ENCODE measurements around the gene PDZRN3.

The PDZRN3 gene

DNA sequence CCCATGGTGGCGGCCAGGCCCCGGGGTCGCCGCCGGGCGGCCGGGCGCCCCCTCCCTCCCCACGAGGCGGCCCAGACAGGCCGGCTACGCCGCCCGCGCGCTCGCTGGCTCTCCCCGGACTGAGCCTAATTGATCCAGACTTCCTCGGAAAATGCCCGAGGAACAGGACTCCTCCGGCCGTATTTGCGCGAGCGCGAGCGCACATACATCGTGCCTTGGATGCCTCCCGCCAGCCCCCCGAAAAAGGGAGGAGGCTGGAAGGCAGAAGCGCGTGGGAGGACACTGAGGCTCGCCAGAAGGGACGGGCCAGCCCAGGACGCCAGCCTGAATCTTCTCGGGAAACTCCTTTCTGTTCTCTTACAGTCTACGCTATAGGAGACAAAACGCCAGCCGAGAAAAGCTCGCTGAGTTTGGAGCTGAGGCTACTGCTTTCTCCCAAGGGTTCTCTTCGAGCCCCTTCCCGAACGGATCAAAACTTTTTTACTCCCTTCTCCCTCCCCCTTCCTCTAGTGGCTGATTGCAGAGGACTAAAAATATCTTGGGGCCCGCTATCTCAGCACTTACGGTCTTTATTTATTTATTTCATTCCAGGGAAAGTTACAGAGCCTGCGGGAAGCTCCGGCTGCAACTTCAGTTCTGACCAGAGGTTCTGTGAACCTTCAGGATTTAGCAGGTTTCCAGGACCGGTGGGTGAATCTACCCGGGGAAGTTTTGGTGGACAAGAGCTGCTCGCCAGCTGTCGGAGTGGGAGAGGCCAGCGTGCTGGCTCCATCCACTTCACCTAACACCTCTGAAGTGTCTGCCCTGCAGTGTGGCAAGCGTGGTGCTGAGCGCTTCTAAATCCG lies at the start of gene PDZRN3:
Gene PDZRN3, minus strand, starts transcription at position 121 of the 845 bp plus-strand sequence.
- no peak for FAIRE-seq

DNA sequence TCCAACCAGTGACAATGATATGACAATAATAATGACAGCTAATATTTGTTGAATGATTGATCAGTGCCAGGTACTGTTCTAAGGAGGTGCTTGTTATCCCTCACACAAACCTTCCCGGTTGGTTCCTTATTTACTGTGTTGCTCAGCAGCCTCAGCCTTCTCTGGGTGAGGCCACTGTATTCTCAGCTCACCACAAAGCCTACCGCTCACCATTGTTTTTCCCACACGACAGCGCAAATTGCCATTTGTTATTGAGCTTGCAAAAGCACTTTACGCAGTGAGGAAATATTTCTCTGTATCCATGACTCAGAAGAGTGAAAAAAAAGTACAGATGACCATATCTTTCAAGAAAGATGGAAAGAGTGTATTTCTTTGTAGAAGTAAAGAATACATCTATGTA lies 49.5 kb upstream of the PDZRN3 start:
- no peak for FAIRE-seq

- FAIRE-seq: no peak
Measured at GRCh38 chr3:73669260-73669659, 44.5 kb upstream of the PDZRN3 start.

- FAIRE-seq: no peak
Measured at GRCh38 chr3:73668391-73668790, 43.6 kb upstream of the PDZRN3 start.

GRCh38 chr3:73667889-73668288 lies 43.1 kb upstream of the PDZRN3 start:
- FAIRE-seq: no peak

DNA sequence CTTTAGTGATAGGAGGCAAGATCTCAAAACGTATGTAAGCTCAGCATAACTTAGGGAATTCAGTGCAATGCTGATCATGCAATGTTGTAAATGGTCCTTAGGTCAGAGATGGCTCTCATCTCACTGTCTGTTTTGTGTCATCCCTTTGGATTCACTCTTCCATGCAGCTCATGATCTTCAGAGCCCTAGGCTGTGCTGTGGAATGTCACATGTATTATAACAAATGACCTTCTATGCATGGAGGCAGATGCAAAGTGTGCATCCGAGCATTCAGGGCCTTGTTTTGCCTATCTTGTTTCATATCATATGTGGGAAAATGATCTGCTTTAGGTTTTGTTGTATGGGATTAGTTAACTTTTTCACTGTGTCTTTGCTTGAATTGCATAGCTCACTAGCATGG lies 40.5 kb upstream of the PDZRN3 start:
- FAIRE-seq: no peak

GRCh38 chr3:73664389-73664788 lies 39.6 kb upstream of the PDZRN3 start:
- no peak for FAIRE-seq

DNA sequence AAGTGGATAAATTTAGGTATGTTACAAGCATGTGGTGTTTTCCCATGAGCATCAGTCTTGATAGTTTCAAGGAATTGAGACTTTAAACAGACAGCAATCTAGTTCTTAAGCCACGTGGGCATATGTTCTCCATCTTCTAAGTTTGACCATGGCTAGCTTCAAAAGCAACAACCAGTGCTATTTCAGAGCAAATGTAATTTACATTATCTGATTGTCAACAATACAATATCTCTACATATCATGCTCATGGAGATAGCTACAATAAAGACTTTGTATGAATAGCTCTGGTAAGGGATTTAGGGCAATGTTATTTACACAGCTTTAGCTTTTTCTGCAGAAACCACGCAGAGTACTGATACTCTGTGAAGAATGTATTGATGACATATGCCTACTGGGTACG lies 38.8 kb upstream of the PDZRN3 start:
- FAIRE-seq: no peak

DNA sequence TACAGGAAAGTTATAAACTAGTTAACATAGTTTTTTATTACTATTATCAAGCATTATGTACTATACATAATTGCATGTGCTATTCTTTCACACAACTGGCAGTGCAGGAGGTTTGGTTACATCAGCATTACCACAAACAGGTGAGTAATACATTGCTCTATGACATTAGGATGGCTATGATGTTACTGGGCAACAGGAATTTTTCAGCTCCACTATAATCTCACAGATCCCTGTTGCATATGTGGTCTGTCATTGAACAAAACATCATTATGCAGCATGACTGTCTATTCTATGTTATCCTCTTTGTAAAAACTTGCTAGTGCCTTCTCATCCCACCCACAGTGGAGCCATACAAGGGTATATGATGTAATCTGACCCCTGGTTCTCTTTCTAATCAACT lies 36.5 kb upstream of the PDZRN3 start:
- no peak for FAIRE-seq

DNA sequence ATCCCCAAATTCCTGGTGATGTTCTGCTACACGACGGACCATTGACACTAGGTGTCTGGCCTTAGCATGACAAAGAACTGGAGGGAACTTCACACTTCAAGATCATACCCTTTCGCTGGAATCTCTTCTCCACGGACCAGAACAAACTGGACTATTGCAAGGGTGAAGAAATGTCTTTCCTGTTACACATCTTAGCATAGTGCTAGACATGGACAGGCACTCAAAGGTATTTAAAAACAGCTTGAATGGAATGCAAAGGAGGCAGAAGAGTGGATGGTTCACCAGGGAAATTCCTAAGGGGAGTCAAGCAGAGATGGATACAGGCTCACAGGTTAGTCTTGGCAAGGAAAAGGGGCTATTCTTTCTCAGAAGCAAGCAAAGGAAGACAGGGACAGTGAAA lies 33.5 kb upstream of the PDZRN3 start:
- no peak for FAIRE-seq

GRCh38 chr3:73657186-73657585 lies 32.4 kb upstream of the PDZRN3 start:
- FAIRE-seq: no peak

DNA sequence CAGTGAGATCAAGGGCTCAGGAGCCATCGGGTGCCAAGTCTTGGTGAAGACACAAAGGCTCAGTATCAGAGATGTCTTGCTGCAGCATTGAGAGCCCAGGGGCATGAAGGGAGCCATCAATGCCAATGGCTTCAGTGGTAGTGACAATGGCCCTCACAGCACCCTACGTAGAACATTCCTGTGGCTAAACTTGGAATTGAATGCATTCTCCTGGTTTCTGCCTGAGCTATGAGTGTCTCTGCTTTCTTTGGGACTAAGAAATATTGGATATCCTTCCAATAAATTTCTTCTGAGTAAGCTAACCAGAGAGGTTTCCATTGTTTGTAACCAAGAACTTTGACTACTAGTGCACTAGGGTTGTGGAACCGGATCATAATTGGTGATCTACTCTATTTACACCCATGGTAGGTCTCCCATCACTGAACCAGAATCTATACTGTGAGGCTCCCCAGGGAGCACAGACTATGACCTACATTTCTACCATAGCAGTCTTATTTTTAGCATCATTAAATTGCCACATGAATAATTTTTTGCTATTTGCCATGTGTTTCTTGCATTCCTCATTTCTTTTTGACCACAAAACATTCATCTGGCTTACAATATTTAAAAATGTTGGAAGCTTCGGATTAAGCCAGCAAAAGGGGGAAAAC lies 31.6 kb upstream of the PDZRN3 start:
- no peak for FAIRE-seq

GRCh38 chr3:73655197-73655596 lies 30.5 kb upstream of the PDZRN3 start:
- no peak for FAIRE-seq

DNA sequence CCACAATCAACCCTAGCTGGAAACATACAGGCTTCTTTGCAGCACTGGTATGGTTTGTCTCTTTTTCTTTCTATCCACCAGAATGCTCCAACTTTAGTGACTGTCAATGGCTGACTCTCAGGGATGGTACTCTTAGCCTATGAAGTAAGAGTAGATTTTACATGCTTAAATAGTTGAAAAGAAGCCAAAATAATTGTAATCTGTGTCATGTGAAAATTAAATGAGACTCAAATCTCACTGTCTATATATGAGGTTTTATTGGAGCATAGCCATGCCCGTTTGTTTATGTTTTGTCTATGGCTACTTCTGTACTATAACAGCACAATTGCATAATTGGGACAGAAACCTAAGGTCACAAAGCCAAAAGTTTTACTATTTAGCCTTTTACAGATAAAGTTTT lies 29.1 kb upstream of the PDZRN3 start:
- no peak for FAIRE-seq

DNA sequence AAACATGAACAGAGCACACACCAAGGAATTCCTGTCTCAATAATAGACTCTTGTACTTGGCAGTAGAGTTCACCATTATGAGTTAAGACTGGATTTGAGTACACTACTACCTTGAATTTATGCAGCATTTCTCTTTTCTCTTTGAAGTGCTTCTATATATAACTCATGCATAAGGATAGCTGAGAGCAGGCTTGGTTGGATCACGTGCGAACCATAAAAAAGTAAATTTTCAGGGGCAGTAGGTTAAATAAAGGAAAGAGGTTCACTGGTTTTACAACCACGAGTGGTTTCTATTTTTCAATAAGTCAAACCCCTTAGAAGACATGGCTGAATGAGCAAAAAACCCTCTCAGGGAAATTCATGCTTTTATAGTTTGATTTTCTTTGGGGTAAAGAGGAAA lies 28.6 kb upstream of the PDZRN3 start:
- FAIRE-seq: no peak

GRCh38 chr3:73652896-73653295 lies 28.2 kb upstream of the PDZRN3 start:
- FAIRE-seq: no peak

DNA sequence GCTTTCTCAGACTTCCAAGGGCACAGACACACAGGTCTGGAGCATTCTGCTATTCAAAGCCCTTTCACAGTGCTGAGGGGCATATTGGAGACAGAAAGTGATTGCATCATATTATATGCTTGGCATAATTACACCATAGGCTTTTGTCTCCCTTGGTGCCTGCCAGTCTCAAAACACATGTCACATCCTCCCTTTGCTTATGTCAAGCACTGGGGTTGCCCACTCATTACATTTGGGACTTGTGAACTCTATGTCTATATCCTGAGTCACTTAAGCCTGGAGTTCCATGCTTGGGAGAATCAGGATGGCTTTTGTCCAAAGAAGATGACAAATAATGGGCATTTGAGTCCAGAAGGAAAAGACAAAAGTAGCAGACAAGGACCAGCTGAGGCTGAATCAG lies 12.3 kb upstream of the PDZRN3 start:
- no peak for FAIRE-seq

DNA sequence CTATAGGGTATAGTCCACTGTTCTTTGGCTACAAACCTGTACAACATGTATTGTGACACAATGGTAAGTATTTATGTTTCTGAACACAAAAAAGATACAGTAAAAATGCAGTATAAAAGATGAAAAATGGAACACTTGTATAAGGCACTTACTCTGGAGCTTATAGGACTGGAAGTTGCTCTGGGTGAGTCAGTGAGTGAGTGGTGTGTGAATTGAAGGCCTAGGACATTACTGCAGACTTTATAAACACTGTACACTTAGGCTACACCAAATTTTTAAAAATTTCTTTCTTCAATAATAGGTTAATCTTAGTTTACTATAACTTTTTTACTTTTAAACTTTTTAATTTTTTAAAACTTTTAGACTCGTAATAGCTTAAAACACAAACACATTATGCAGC lies 10.5 kb upstream of the PDZRN3 start:
- peak; percentile 67 for FAIRE-seq

DNA sequence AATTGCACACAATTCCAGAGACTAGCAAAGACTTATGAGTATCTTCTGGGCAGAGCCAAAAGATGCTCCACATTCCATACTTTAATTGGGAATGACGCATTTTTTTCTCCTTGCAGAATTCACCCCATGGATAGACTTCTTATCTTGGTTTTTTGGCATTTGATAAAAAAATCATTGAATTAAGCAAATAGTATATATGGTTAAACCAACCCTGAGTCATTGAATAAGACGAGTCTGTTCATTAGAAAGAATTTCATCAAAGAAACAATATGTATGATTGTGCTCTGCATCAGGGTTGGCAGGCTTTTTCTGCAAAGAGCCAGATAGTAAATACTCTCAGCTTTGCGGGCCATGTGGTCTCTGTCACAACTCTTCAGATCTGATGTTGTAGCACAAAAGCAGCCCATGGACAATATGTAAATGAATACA lies 9.2 kb upstream of the PDZRN3 start:
- FAIRE-seq: no peak

GRCh38 chr3:73633453-73633852 lies 8.7 kb upstream of the PDZRN3 start:
- FAIRE-seq: no peak

DNA sequence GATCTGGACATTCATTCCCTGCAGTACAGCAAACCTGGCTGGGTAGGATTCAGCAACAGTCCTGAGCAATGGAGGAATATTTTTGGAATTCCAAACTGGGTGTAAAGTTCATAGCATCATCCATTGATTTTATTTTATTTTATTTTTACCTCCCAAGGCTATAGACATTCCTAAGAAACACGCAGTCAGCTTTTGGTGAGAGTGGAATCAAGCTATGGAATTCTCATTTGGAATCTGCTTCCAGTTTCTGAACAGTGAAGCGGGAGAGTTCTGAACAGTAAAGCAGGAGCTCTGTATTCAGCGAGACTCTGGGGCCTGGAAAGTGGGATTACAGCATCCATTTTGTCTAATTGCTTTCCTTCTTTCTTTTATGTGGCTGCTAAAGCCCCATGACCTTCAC lies 1.4 kb upstream of the PDZRN3 start:
- FAIRE-seq: no peak

DNA sequence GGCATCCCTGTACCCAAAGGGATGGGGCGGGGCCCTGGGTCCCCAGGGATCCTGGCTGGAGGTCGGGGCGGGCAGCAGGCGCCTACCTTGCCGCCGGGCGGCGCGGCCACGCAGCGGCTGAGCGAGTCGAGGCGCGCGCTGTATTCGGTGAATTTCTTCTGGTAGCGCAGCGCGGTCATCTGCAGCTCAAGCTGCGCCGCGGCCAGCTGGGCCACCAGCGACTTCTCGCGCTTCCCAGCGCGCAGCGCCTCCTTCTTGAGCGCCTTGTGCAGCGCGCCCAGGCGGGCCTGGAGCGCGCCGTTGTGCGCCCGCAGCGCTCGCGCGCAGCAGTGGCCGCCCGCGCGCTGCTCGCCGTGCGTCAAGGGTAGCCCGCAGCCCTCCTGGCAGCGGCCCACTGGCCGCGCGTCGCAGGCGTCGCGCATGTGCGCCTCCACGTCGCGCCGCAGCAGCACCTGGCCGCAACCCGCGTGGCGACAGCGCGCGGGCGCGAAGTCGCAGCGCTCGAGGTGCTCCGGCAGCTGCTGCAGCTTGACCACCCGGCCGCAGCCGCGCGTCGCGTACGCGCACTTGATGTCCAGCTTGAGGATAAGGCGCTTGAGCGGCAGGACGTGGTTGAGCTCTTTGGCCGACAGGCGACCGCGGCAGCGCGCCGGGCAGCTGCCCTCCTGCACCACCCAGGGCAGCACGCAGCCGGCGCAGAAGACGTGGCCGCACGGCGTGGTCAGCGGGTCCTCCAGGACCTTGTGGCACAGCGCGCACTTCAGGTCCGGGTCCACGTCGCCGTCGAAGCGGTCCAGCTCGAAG lies 522 bp downstream of the PDZRN3 start:
- FAIRE-seq: no peak

DNA sequence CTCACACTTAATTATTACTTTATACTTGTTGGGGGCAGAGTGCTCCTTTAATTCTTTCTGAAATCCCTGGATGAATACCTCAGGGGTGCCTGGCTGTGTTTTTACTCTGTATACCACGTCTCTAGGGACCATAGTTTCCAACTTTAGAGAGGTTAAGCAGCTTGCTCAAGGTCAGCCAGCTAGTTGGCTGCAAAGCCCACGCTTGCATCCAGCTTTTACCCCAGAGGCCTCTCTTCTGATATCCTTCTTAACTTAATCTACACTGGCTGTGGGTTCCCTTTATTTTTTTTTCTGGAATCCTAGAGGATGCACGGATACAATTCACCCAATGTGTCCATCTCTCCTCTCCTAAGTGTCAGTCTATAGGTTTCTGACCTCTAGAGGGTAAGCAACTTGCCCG lies 1.4 kb downstream of the PDZRN3 start:
- no peak for FAIRE-seq

Data from endometrium (tissue), 2 donors.